Caco-2 (cell line): Measurements from ENCODE around the gene ZBTB47. TPM values are rescaled to one million over a fixed set of nuclear protein-coding genes. Genes with fewer than 3 reads are reported as not detected.

Experiments
- BruUV-seq: library from RNA; stranded (reverse); fragments of 400-500 nt; replicated peaks from 2 replicates; lab custom pipeline; 2021; lab: Mats Ljungman, UMichigan
- CTCF ChIA-PET: fragments of 300-600 bp; sonication (Branson Sonifier 250); formaldehyde crosslinking; loops from one replicate; lab custom pipeline; 2022; ENCODE audit warnings: antibody characterized with exemption; lab: Charles Lee
- POLR2A ChIA-PET: fragments of 300-600 bp; sonication (Branson Sonifier 250); formaldehyde crosslinking; loops from one replicate; lab custom pipeline; 2022; ENCODE audit warnings: antibody characterized with exemption; lab: Charles Lee
- DNase-seq, 2 experiments: peaks; one replicate each; pipeline versions ENCODE4 v3.0.0 to v3.0.0-alpha.2; 2020 to 2022
- H3K27me3 ChIP-seq: replicated peaks from 2 replicates; pipeline ENCODE4 v1.6.0; 2011; ENCODE audit warnings: low read length; ENCODE audit not compliant: control insufficient read depth, insufficient read depth
- H3K36me3 ChIP-seq: 2 replicates; pipeline ENCODE4 v1.5.1; 2011; ENCODE audit warnings: low read length; ENCODE audit not compliant: control insufficient read depth, insufficient read depth
- H3K4me1 ChIP-seq: fragments of 250-450 bp; sonication (Bioruptor Pico); 2 replicates; pipeline ENCODE4 v1.5.1; 2020; ENCODE audit warnings: mild to moderate bottlenecking
- H3K4me3 ChIP-seq: 2 replicates; pipeline ENCODE4 v1.5.1; 2011; ENCODE audit warnings: low read depth, mild to moderate bottlenecking, control low read depth, low read length
- H3K9me3 ChIP-seq: fragments of 250-450 bp; sonication (Bioruptor Pico); 2 replicates; pipeline ENCODE4 v1.5.1; 2020; ENCODE audit warnings: mild to moderate bottlenecking, moderate library complexity
- H3K27ac Mint-ChIP-seq: one replicate; pipeline ENCODE4 v1.8.0; 2022; ENCODE audit warnings: mixed read lengths; ENCODE audit not compliant: unreplicated experiment
- H3K27me3 Mint-ChIP-seq: one replicate; pipeline ENCODE4 v1.8.0; 2022; ENCODE audit warnings: mixed read lengths; ENCODE audit not compliant: insufficient read depth, unreplicated experiment
- H3K36me3 Mint-ChIP-seq: one replicate; pipeline ENCODE4 v1.8.0; 2022; ENCODE audit warnings: mild to moderate bottlenecking, mixed read lengths; ENCODE audit not compliant: insufficient read depth, unreplicated experiment
- H3K4me1 Mint-ChIP-seq: one replicate; pipeline ENCODE4 v1.8.0; 2022; ENCODE audit warnings: low read depth, mixed read lengths; ENCODE audit not compliant: unreplicated experiment
- H3K4me3 Mint-ChIP-seq: one replicate; pipeline ENCODE4 v1.8.0; 2022; ENCODE audit warnings: mild to moderate bottlenecking, moderate library complexity, mixed read lengths; ENCODE audit not compliant: unreplicated experiment
- H3K9me3 Mint-ChIP-seq: one replicate; pipeline ENCODE4 v1.8.0; 2022; ENCODE audit warnings: mixed read lengths; ENCODE audit not compliant: unreplicated experiment
- intact Hi-C: fragments of 100-400 bp; cut with micrococcal nuclease; formaldehyde crosslinking; loops from one replicate; pipeline ENCODE4 v1.10.0; 2022; ENCODE audit not compliant: unreplicated experiment
- total RNA-seq: library from RNA; stranded (reverse); gene quantifications from 2 replicates; pipeline ENCODE4 v1.2.3, GENCODE V29; 2022
- TF ChIP-seq, protein P1 (sequence below), 2 experiments: fragments of 200-600 bp in 1 of 2; IDR thresholded peaks; 1 replicate in 1 of 2; 2 replicates in 1 of 2; pipeline versions ENCODE4 v1.5.1 to v1.8.0; 2011 to 2022; ENCODE audit warnings: antibody characterized with exemption in 1 of 2, control low read depth in 1 of 2, inconsistent platforms in 1 of 2, low read depth in 1 of 2, low read length in 1 of 2, mild to moderate bottlenecking in 1 of 2, moderate library complexity in 1 of 2; ENCODE audit not compliant: insufficient read depth in 1 of 2, severe bottlenecking in 1 of 2, unreplicated experiment in 1 of 2

Gene ZBTB47
- total RNA-seq, 1 experiment from 2014 or later: 4.8 TPM

- BruUV-seq: no TSS peak
- Mint-ChIP-seq H3K36me3 (peaks cover 7% of the 10 kb centered on the region), H3K9me3 (no peaks in the 10 kb centered on the region), H3K27me3 (no peaks in the 10 kb centered on the region), H3K4me3 (no peak overlapping the region), H3K4me1 (no peaks in the 10 kb centered on the region), H3K27ac (no peak overlapping the region)
- Histone ChIP-seq H3K36me3 (no peaks in the 10 kb centered on the region), H3K27me3 (no peaks in the 10 kb centered on the region), H3K4me1 (peaks cover 17% of the 10 kb centered on the region), H3K9me3 (no peaks in the 10 kb centered on the region), H3K4me3 (no peak overlapping the region)
- no peak for DNase-seq
- ChIA-PET CTCF (no interaction called here), POLR2A (no interaction called here)
- intact Hi-C loops: no loop called here
- TF ChIP-seq, protein P1, sequence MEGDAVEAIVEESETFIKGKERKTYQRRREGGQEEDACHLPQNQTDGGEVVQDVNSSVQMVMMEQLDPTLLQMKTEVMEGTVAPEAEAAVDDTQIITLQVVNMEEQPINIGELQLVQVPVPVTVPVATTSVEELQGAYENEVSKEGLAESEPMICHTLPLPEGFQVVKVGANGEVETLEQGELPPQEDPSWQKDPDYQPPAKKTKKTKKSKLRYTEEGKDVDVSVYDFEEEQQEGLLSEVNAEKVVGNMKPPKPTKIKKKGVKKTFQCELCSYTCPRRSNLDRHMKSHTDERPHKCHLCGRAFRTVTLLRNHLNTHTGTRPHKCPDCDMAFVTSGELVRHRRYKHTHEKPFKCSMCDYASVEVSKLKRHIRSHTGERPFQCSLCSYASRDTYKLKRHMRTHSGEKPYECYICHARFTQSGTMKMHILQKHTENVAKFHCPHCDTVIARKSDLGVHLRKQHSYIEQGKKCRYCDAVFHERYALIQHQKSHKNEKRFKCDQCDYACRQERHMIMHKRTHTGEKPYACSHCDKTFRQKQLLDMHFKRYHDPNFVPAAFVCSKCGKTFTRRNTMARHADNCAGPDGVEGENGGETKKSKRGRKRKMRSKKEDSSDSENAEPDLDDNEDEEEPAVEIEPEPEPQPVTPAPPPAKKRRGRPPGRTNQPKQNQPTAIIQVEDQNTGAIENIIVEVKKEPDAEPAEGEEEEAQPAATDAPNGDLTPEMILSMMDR (IDR thresholded peaks at IDR 0.05; ENCODE audit: insufficient read depth in 1 of 2, low read depth in 1 of 2, low read length in 1 of 2, severe bottlenecking in 1 of 2, unreplicated experiment in 1 of 2): no peak
Observed at GRCh38 chr3:42657675-42658074, 4.2 kb downstream of the ZBTB47 start.

DNA sequence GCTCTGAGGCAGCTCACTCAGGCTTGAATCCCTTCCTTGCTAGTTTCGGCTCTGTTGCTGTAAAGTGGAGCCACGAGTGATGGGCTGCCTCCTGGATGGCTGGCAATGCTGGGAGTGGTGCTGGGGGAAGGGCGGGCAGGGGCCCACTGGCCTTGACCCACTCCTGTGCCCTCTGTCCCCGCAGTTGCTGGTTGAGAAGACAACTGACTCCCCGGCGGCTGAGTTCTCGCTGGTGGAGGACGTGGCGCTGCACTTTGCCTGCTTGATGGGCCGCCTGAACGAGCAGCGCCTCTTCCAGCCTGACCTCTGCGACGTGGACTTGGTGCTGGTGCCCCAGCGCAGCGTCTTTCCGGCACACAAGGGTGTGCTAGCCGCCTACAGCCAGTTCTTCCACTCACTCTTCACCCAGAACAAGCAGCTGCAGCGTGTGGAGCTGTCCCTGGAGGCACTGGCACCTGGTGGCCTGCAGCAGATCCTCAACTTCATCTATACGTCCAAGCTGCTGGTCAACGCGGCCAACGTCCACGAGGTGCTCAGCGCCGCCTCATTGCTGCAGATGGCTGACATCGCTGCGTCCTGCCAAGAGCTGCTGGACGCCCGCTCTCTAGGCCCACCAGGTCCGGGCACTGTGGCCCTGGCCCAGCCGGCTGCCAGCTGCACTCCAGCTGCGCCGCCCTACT is 4.7 kb downstream of the ZBTB47 start:
- DNase-seq: no peak
- H3K4me3 ChIP-seq: no peak overlapping the region
- H3K27me3 Mint-ChIP-seq: no peaks in the 10 kb centered on the region
- no peaks in the 10 kb centered on the region for H3K4me1 Mint-ChIP-seq
- ChIA-PET CTCF (no interaction called here), POLR2A (no interaction called here)
- no peaks in the 10 kb centered on the region for H3K9me3 ChIP-seq
- H3K27me3 ChIP-seq: no peaks in the 10 kb centered on the region
- H3K4me1 ChIP-seq: peaks cover 12% of the 10 kb centered on the region; the same call in 1 of the 2 replicates
- intact Hi-C loops: no loop called here
- TF ChIP-seq, protein P1 (IDR thresholded peaks at IDR 0.05; ENCODE audit: insufficient read depth in 1 of 2, low read depth in 1 of 2, low read length in 1 of 2, severe bottlenecking in 1 of 2, unreplicated experiment in 1 of 2): no peak
- no peak overlapping the region for H3K27ac Mint-ChIP-seq
- no peaks in the 10 kb centered on the region for H3K9me3 Mint-ChIP-seq
- BruUV-seq: no TSS peak
- H3K36me3 Mint-ChIP-seq: peaks cover 4% of the 10 kb centered on the region
- no peak overlapping the region for H3K4me3 Mint-ChIP-seq
- no peaks in the 10 kb centered on the region for H3K36me3 ChIP-seq

DNA sequence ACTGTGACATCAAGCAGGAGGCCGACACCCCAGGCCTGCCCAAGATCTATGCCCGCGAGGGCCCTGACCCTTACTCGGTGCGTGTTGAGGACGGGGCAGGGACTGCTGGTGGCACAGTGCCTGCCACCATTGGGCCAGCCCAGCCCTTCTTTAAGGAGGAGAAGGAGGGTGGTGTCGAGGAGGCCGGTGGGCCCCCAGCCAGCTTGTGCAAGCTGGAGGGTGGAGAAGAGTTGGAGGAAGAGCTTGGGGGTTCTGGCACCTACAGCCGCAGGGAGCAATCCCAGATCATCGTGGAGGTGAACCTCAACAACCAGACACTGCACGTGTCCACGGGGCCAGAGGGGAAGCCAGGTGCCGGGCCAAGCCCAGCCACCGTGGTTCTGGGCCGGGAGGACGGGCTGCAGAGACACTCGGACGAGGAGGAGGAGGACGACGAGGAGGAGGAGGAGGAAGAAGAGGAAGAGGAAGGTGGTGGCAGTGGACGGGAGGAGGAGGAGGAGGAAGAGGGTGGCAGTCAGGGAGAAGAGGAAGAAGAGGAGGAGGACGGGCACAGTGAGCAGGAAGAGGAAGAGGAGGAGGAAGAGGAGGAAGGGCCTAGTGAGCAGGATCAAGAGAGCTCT is 5.4 kb downstream of the ZBTB47 start:
- Mint-ChIP-seq H3K4me3 (no peak overlapping the region), H3K36me3 (peaks cover 4% of the 10 kb centered on the region), H3K27ac (no peak overlapping the region), H3K4me1 (no peaks in the 10 kb centered on the region), H3K27me3 (no peaks in the 10 kb centered on the region), H3K9me3 (no peaks in the 10 kb centered on the region)
- H3K9me3 ChIP-seq: no peaks in the 10 kb centered on the region
- no TSS peak for BruUV-seq
- intact Hi-C loops: no loop called here
- no peak for DNase-seq
- no peaks in the 10 kb centered on the region for H3K27me3 ChIP-seq
- TF ChIP-seq, protein P1 (IDR thresholded peaks at IDR 0.05; ENCODE audit: insufficient read depth in 1 of 2, low read depth in 1 of 2, low read length in 1 of 2, severe bottlenecking in 1 of 2, unreplicated experiment in 1 of 2): no peak
- H3K4me3 ChIP-seq: no peak overlapping the region
- H3K36me3 ChIP-seq: no peaks in the 10 kb centered on the region
- ChIA-PET POLR2A (no interaction called here), CTCF (no interaction called here)
- H3K4me1 ChIP-seq: peaks cover 8% of the 10 kb centered on the region; the same call in 1 of the 2 replicates
